ENCODE results near the gene MS4A18.

- TF ChIP-seq EZH2 (IDR thresholded peaks at IDR 0.05; ENCODE audit: insufficient read depth, poor library complexity, severe bottlenecking) = no peak
- no peak for TF ChIP-seq EZH2phosphoT487 (IDR thresholded peaks at IDR 0.05; ENCODE audit: insufficient read depth, low read depth)
Observed at GRCh38 chr11:60724420-60724819, at the start of gene MS4A18.
